GM21825 (cell line): Measurements from ENCODE around the gene FOXE3.

Source experiments
- ATAC-seq: cut with Tn5 transposase; IDR thresholded peaks from one replicate; pipeline ENCODE4 v1.9.1; 2021; ENCODE audit warnings: mild to moderate bottlenecking, moderate library complexity; ENCODE audit not compliant: unreplicated experiment

FOXE3 gene

DNA sequence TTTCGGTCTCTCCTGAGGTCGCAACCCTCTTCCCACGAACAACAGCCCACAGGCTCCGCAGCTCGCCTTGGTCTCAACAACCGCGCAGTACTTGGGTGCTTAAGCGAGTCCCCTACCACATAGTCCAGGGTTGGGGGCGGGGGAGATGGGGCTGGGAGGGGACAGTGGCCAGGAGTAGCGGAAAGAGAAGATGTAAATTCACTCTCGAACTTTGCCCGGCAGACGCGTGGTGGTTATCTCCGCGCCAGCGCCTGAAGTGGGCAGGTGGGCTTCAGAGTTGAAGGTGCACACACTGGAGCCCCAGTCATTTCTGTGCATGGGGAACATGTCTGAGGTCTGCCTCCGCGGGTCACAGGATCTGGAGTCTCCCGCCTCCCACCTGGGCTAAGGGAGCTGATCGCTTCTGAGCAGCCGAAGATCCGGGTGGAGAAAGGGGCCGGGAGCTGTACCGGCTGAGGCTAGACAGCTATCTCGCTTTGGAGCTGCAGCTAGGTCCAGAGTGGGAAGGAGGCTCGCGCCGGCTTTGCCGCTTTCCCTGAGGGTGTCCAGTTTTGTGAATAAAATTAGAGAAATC lies 17.5 kb downstream of the FOXE3 start:
- no peak for ATAC-seq

DNA sequence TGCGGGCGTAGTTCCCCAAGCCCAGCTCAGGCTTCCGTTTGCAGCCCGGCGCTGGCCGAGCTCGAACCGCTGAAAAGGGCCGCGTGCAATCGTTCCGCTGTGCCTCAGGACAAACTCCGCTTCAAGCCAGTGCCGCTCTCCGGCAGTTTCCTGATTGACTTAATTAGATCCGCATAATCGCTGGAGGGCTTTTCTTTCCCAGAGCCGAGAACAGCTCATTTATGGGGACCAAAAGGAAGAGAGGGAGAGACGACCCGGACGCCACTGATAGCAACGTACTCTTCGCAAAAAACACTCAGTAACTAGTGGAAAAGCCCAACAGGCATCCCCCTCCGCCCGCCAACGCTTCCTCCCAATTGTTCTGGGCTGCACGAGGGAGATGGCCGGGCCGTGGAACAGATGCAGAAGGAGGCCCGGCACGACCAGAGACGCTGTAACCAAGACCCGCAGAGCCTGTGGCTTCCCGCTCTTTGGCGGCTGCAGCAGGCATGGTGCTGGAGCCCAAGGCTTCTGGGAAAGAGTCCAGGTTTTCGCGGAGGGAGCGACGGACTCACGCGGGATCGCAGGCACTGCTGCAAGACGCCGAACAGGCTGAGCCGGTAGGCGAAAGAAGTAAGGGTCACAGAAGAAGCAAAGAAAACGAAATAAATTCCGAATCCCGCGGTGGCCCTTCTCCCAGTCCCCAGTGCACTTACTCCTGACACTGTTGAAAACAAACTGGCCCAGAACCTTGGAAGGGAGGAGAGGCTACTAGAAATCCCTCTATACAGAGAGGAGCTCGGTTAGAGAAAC lies 18.2 kb downstream of the FOXE3 start:
- no peak for ATAC-seq

- no peak for ATAC-seq
Measured at GRCh38 chr1:47435506-47436303, 19.6 kb downstream of the FOXE3 start.

GRCh38 chr1:47436304-47436978 lies 20.4 kb downstream of the FOXE3 start:
- peak; percentile 45 for ATAC-seq

- peak; percentile 0 for ATAC-seq
Measured at GRCh38 chr1:47436979-47437446, 20.9 kb downstream of the FOXE3 start.

GRCh38 chr1:47437447-47438164 lies 21.5 kb downstream of the FOXE3 start, which contains the start of gene FOXD2:
TSS of gene FOXD2 (plus strand) at chr1:47438044. CDS start at chr1:47438136, 92 bp downstream.
- ATAC-seq: peak; percentile 78

GRCh38 chr1:47438165-47439016 lies 22.3 kb downstream of the FOXE3 start:
- ATAC-seq: no peak

DNA sequence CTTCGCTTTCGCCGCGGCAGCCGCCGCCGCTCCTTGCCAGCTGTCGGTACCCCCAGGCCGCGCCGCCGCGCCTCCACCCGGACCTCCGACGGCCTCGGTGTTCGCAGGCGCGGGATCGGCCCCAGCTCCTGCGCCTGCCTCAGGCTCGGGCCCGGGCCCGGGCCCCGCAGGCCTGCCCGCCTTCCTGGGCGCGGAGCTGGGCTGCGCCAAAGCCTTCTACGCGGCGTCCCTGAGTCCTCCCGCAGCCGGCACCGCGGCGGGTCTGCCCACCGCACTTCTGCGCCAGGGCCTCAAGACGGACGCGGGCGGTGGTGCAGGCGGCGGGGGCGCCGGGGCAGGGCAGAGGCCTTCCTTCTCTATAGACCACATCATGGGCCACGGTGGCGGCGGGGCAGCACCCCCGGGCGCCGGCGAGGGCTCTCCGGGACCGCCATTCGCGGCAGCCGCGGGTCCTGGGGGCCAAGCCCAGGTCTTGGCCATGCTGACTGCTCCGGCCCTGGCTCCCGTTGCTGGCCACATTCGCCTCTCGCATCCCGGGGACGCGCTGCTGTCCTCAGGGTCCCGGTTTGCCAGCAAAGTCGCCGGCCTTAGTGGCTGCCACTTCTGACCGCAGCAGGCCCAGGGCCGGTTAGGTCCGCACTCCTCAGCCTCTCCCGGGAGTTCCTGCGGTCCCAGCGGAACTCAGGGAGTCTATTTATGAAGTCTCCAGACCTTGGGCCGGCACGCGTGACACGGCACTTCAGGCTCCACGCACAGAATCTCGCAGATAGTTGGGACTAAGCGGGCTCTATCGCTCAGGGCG lies 23.1 kb downstream of the FOXE3 start:
- no peak for ATAC-seq

DNA sequence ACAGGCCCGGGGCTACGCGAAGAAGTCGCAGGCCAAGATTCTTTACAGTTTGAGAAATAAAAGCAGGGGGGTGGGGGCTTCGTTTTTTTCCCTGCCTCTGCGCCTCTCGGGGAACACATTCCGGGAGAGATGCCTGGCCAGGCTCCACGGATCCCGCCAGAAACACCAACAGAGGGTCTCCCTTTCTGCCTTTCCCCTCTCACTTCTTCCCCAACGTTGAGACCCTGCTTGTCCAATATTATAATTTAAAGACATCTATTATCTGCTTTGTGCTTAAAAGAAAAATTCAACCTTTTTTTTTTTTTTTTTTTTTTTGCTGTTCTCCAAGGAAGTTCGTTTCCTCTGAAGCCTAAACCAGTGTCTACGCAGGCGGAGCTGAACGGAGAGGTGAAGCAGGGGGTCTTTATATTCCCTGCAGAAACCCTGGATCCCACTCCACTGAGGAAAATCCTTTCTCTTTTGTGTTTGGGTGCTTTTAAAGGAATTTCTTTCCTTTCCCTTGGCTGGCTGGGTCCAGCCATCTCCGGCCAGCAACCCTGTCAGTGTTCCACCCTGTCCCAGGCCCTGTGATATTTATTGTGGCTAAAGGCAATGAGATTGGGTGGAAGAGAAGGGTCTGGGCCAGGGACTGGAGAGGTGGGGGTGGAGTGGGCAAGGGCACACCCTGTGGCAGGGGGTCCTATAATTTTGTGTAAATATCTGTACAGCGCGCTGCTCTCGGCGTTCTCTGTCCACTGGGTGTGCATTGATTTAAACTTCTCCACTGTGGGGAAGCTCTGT lies 23.9 kb downstream of the FOXE3 start:
- no peak for ATAC-seq

DNA sequence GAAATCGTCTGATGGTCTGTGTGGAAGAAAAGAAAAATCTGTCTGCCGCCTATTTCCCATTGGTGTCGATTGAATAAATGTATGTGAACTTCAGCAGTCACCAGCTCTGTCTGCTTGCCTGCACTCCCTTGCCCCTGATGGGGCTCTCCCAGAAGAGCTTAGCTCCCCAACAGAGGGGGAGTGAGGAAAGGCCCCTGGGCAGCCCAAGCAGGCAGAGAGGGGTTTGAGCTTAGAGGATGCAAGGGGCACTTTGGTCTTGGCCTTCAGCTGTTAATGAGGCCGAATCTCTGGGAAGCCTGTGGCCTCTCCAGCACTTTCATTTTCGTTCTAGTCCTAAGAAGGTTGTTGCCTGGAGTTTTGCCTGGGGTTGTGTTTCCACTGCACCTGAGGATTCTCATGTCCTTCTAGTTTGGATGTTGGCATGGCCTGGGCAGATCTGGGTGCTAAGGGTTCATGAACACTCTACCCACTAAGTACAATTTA lies 24.6 kb downstream of the FOXE3 start:
- no peak for ATAC-seq

DNA sequence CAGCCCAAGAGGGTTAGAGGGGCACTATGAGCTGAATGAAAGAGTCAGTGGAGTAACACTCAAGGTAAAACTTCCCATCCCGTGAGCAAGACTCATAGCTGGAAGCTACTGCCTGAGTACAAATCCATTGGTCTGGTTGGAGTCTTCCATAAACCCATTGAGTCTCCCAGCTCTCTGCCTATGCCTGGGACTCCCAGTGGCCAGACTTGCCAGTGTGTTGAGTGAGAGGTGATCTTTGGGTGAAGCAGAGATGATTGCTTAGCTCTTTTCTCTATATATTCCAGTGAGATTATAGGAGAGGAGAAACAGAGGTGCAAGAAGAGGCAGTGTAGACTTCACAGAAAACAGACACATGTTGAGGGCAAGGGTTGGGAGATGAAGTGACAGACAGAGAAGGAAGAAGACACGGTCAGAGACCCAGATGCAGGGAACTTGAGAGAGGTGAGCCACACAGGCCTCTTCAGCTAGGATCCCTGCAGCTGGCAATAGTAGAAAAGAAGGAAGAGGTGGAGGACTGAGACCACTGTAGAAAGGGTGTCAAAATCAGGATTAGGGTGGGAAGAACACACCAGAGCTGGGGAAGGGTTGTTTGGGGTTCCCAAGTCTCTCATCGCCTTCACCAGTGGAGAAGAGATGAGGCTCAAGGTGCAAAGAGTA lies 25.5 kb downstream of the FOXE3 start:
- ATAC-seq: no peak

GRCh38 chr1:47442202-47442601 lies 26.1 kb downstream of the FOXE3 start:
- ATAC-seq: no peak

DNA sequence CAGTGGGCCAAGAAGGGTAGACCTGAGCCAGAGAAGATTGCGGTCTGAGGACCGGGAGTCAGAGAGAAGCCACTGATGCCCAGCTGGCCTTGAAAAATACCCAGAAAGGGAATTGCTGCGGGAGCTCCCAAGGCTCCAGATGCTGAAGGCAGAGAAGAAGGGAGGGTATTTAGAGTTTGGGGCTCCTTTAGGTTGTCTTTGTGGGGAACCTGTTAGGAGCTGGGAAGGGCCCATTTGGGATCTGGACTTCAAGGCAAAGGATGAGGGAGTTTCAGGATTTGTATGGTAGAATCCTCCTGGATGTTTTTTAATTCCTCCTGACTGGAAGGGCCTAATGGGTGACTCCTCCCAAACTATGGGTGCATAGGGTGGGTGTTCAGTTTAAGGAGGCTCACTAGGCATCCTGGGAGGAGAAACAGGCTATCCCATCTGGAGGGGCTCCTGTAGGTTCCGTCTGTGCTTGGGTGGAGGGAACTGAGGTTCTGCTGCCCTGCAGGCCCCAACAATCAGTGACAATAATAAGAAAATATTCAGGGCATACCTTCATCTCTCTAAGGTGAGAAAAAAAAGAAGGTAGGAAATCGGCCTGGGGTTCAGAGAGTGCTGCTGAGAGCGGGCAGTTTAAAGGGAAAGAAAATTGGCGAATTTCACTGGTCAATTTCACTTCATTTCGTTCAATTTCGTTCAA lies 26.9 kb downstream of the FOXE3 start:
- ATAC-seq: no peak

- ATAC-seq: no peak
Measured at GRCh38 chr1:47443530-47444296, 27.6 kb downstream of the FOXE3 start.

DNA sequence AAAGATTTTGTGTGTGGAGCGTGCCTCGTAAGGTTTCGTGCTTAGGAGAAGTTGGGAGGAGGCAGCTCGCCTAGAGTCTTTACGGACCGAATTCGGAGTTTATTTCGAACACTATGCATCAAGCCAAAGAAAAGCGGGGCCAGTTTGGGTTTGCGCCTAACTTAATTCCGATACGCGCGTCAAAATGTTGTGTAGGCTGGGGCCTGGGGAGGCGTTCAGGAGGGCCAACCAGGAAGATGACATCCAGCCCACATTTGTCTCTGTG lies 28.1 kb downstream of the FOXE3 start:
- ATAC-seq: no peak
